ENCODE results near the gene TAS2R38. TPM values are rescaled to one million over a fixed set of nuclear protein-coding genes. Genes with fewer than 3 reads are reported as not detected.
"Not testable (repeated sequence)": the region's sequence is repeated elsewhere in the genome, so short reads cannot be mapped to it uniquely, and the experiment has no call there.

Gene TAS2R38
- total RNA-seq, 4 donors from 2014 or later: not detected

DNA sequence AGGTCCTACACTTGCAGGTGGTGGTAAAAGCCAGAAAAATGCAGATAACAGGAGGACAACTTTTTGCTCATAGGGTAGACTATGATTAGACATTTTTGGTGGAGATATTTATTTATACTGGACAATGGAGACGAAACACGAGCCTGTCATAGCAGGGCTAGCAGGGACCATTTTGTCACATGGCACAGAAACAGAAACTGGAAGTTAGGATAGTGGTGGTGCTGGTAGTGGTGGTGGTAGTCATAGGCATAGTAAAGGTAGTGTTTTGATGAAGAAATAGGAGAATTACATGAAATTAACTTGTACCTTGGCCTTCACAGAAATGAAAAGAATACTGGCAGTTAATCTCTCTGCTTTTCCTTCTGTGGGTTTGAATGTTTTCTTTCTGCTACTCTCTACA, 13.3 kb upstream of the TAS2R38 start:
- Histone ChIP-seq H3K4me3 (no peak overlapping the region), H3K27ac (replicated peaks in 1 of 4) (no peak overlapping the region), H3K9me3 (peaks cover 0 to 4% (median 0%) of the 10 kb centered on the region in 4 donors), H3K36me3 (no peaks in the 10 kb centered on the region), H3K4me1 (no peaks in the 10 kb centered on the region), H3K27me3 (no peaks in the 10 kb centered on the region)
- WGBS: 69% methylated on average over 2 of the region's 2 CpGs
- DNase-seq (ENCODE audit: extremely low spot score): no peak
- TF ChIP-seq POLR2A (IDR thresholded peaks at IDR 0.05; ENCODE audit: low read depth) (no peak), EP300 (IDR thresholded peaks at IDR 0.05) (no peak), POLR2AphosphoS5 (IDR thresholded peaks at IDR 0.05) (no peak)
- TF ChIP-seq, protein P1, sequence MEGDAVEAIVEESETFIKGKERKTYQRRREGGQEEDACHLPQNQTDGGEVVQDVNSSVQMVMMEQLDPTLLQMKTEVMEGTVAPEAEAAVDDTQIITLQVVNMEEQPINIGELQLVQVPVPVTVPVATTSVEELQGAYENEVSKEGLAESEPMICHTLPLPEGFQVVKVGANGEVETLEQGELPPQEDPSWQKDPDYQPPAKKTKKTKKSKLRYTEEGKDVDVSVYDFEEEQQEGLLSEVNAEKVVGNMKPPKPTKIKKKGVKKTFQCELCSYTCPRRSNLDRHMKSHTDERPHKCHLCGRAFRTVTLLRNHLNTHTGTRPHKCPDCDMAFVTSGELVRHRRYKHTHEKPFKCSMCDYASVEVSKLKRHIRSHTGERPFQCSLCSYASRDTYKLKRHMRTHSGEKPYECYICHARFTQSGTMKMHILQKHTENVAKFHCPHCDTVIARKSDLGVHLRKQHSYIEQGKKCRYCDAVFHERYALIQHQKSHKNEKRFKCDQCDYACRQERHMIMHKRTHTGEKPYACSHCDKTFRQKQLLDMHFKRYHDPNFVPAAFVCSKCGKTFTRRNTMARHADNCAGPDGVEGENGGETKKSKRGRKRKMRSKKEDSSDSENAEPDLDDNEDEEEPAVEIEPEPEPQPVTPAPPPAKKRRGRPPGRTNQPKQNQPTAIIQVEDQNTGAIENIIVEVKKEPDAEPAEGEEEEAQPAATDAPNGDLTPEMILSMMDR (IDR thresholded peaks at IDR 0.05): no peak
- intact Hi-C loops (cut with DNase I): no loop called here

- DNase-seq (ENCODE audit: extremely low spot score); H3K9me3 ChIP-seq; intact Hi-C loops (cut with DNase I); H3K4me3 ChIP-seq; H3K27me3 ChIP-seq; H3K36me3 ChIP-seq; H3K27ac ChIP-seq (replicated peaks in 1 of 4); H3K4me1 ChIP-seq: not testable (repeated sequence)
- 90% methylated on average over 12 of the region's 13 CpGs for WGBS
These were observed 12.4 kb upstream of the TAS2R38 start for GRCh38 chr7:141985926-141986325.

- DNase-seq (ENCODE audit: extremely low spot score): no peak
- H3K36me3 ChIP-seq: no peaks in the 10 kb centered on the region
- TF ChIP-seq POLR2AphosphoS5 (IDR thresholded peaks at IDR 0.05) (no peak), POLR2A (IDR thresholded peaks at IDR 0.05; ENCODE audit: low read depth) (no peak), EP300 (IDR thresholded peaks at IDR 0.05) (no peak)
- TF ChIP-seq, protein P1 (IDR thresholded peaks at IDR 0.05): no peak
- intact Hi-C loops (cut with DNase I): no loop called here
- no peaks in the 10 kb centered on the region for H3K9me3 ChIP-seq
- H3K4me3 ChIP-seq: no peak overlapping the region
- no peaks in the 10 kb centered on the region for H3K4me1 ChIP-seq
- 81% methylated on average over 2 of the region's 2 CpGs for WGBS
- H3K27ac ChIP-seq (replicated peaks in 1 of 4): no peak overlapping the region
- no peaks in the 10 kb centered on the region for H3K27me3 ChIP-seq
These were observed 6.0 kb upstream of the TAS2R38 start for GRCh38 chr7:141979568-141979967.

GRCh38 chr7:141978351-141978750, 4.8 kb upstream of the TAS2R38 start:
- intact Hi-C loops (cut with DNase I): no loop called here
- WGBS: 75% methylated on average over 1 of the region's 1 CpG
- Histone ChIP-seq H3K9me3 (no peaks in the 10 kb centered on the region), H3K27ac (replicated peaks in 1 of 4) (no peak overlapping the region), H3K36me3 (no peaks in the 10 kb centered on the region), H3K4me1 (no peaks in the 10 kb centered on the region), H3K27me3 (no peaks in the 10 kb centered on the region), H3K4me3 (no peak overlapping the region)
- DNase-seq (ENCODE audit: extremely low spot score): no peak
- no peak for TF ChIP-seq POLR2AphosphoS5 (IDR thresholded peaks at IDR 0.05)
- TF ChIP-seq, protein P1 (IDR thresholded peaks at IDR 0.05): no peak
- no peak for TF ChIP-seq EP300 (IDR thresholded peaks at IDR 0.05)
- TF ChIP-seq POLR2A (IDR thresholded peaks at IDR 0.05; ENCODE audit: low read depth): no peak

DNA sequence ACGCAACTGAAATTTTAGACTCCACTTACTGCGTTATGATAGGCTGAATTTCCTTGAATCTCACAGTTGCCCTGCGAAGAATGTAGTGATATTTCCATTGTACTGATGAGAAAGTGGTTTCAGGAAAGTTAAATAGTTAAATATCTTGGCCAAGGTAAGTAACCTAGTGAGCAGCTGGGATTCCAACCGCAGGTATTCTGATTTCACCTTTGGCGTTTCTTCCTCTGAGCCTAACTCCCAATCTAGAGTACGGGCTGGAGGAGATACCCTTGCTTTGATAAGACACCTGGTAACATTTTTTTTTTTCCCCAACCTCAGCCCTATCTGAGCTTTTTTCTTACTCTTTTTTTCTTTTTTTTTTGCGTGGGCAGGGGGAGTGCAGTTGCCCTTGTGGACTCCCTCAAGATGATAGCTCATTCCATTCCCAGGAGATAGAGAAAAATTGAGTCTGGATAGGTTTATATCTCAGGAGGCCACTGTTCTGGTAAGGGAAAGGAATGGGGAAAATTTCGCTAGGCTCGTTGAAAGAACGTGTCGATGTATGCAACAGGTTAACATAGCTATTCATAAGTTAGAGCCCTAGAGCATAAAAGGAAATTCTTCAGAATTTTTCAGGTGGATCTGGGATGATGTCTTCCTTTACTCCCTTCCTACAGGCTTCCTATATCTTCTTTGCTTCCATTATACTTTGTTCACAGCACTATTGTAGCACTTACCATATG, 3.1 kb upstream of the TAS2R38 start:
- no peak for DNase-seq (ENCODE audit: extremely low spot score)
- intact Hi-C loops (cut with DNase I): no loop called here
- H3K27me3 ChIP-seq: no peaks in the 10 kb centered on the region
- H3K27ac ChIP-seq (replicated peaks in 1 of 4): no peak overlapping the region
- H3K4me1 ChIP-seq: no peaks in the 10 kb centered on the region
- H3K36me3 ChIP-seq: no peaks in the 10 kb centered on the region
- H3K9me3 ChIP-seq: no peaks in the 10 kb centered on the region
- WGBS: 49% methylated on average over 11 of the region's 11 CpGs
- no peak overlapping the region for H3K4me3 ChIP-seq
- TF ChIP-seq, protein P1 (IDR thresholded peaks at IDR 0.05): no peak
- TF ChIP-seq POLR2AphosphoS5 (IDR thresholded peaks at IDR 0.05) (no peak), POLR2A (IDR thresholded peaks at IDR 0.05; ENCODE audit: low read depth) (no peak), EP300 (IDR thresholded peaks at IDR 0.05) (no peak)
